Measurements from ENCODE around the gene PSMB7.

PSMB7 gene

GRCh38 chr9:124403246-124403645, 12.0 kb downstream of the PSMB7 start:
- H3K27me3 ChIP-seq (ENCODE audit: low read length), result no peaks in the 10 kb centered on the region
- no peak overlapping the region for H3K9ac ChIP-seq (ENCODE audit: low read length)
- no peaks in the 10 kb centered on the region for H4K20me1 ChIP-seq (ENCODE audit: low read depth, low read length)
- no peak overlapping the region for H3K4me3 ChIP-seq (ENCODE audit: insufficient read depth, low read length, poor library complexity, severe bottlenecking)
- H3K79me2 ChIP-seq (ENCODE audit: insufficient read depth, low read length), result peaks cover 13% of the 10 kb centered on the region
- no peaks in the 10 kb centered on the region for H3K9me3 ChIP-seq (ENCODE audit: insufficient read depth, low read length)
- H3F3A ChIP-seq (ENCODE audit: insufficient read depth), result no peaks in the 10 kb centered on the region
- peaks cover 4% of the 10 kb centered on the region; the same call in 1 of the 2 replicates for H3K36me3 ChIP-seq (ENCODE audit: low read length)
- no peak overlapping the region for H2AFZ ChIP-seq (ENCODE audit: low read depth, low read length, severe bottlenecking)
- H3K9me2 ChIP-seq (replicated peaks; ENCODE audit: insufficient read depth, low read length), result no peaks in the 10 kb centered on the region
- no peak overlapping the region for H3K27ac ChIP-seq (ENCODE audit: low read depth, low read length)
- H3K4me2 ChIP-seq (ENCODE audit: low read depth, low read length, poor library complexity, severe bottlenecking), result no peak overlapping the region
- TF ChIP-seq, protein P1, sequence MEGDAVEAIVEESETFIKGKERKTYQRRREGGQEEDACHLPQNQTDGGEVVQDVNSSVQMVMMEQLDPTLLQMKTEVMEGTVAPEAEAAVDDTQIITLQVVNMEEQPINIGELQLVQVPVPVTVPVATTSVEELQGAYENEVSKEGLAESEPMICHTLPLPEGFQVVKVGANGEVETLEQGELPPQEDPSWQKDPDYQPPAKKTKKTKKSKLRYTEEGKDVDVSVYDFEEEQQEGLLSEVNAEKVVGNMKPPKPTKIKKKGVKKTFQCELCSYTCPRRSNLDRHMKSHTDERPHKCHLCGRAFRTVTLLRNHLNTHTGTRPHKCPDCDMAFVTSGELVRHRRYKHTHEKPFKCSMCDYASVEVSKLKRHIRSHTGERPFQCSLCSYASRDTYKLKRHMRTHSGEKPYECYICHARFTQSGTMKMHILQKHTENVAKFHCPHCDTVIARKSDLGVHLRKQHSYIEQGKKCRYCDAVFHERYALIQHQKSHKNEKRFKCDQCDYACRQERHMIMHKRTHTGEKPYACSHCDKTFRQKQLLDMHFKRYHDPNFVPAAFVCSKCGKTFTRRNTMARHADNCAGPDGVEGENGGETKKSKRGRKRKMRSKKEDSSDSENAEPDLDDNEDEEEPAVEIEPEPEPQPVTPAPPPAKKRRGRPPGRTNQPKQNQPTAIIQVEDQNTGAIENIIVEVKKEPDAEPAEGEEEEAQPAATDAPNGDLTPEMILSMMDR (IDR thresholded peaks at IDR 0.05; ENCODE audit: insufficient read depth, low read length, poor library complexity, severe bottlenecking), result no peak
- TF ChIP-seq EZH2phosphoT487 (conservative IDR thresholded peaks at IDR 0.05; ENCODE audit: low read length), result no peak

DNA sequence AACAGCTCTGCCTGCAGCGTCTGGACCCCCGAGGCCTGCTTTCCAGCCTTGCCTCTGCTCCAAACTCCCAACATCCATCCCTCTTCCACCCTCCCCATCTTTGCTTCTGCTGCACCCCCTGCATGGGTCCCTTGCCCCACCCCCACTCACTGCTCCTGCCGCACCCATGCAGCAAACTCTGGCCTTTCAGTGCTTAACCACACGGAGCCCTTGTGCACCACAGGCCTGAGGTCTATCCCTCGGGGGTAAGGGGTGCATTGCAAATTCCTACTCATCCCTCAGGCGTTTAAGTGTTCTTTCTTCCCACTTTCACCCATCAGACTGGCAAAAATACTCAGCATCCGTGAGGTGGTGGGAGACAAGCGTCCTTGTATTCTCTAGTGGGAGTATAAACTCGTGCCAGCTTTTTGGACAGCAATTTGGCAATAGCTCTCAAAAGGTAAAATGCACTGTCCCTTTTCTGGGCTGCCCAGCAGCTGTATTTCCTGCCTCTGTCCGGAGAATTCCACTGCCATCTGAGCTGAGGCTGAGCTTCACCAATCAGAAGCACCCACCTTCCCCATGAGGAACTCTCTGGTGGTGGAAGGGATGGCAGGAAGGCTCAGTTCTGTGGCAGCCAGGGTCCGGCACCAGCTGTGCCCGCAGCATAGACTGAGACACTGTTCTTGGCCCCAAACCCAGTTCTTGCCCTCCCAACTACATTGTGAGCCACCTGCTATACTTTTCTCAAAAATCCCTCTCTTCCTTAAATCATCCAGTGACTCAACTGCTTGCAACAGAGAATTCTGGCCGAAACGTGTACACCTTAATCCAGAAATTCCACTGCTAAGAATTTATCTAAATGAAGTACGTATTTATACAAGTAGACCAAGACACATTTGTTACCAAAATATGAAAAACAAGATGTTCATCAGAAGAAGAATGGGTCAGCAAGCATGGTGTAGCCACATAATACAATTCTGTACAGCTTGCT, 15.0 kb downstream of the PSMB7 start:
- Histone ChIP-seq H3K27ac (ENCODE audit: low read depth, low read length) (no peak overlapping the region), H3K4me3 (ENCODE audit: insufficient read depth, low read length, poor library complexity, severe bottlenecking) (no peak overlapping the region), H3K27me3 (ENCODE audit: low read length) (no peaks in the 10 kb centered on the region), H3F3A (ENCODE audit: insufficient read depth) (no peaks in the 10 kb centered on the region), H3K9me3 (ENCODE audit: insufficient read depth, low read length) (no peaks in the 10 kb centered on the region), H3K36me3 (ENCODE audit: low read length) (0 out of 2 replicates have a peak, but pooled peaks cover 4% of the 10 kb centered on the region), H2AFZ (ENCODE audit: low read depth, low read length, severe bottlenecking) (no peak overlapping the region), H3K9me2 (replicated peaks; ENCODE audit: insufficient read depth, low read length) (no peaks in the 10 kb centered on the region), H3K79me2 (ENCODE audit: insufficient read depth, low read length) (peaks cover 24% of the 10 kb centered on the region), H4K20me1 (ENCODE audit: low read depth, low read length) (no peaks in the 10 kb centered on the region), H3K4me2 (ENCODE audit: low read depth, low read length, poor library complexity, severe bottlenecking) (no peak overlapping the region), H3K9ac (ENCODE audit: low read length) (no peak overlapping the region)
- TF ChIP-seq, protein P1 (IDR thresholded peaks at IDR 0.05; ENCODE audit: insufficient read depth, low read length, poor library complexity, severe bottlenecking), result no peak
- TF ChIP-seq EZH2phosphoT487 (conservative IDR thresholded peaks at IDR 0.05; ENCODE audit: low read length), result no peak

- no peaks in the 10 kb centered on the region for H3F3A ChIP-seq (ENCODE audit: insufficient read depth)
- H3K4me2 ChIP-seq (ENCODE audit: low read depth, low read length, poor library complexity, severe bottlenecking), result no peak overlapping the region
- H3K9ac ChIP-seq (ENCODE audit: low read length), result no peak overlapping the region
- 0 out of 2 replicates have a peak, but pooled peaks cover 4% of the 10 kb centered on the region for H3K36me3 ChIP-seq (ENCODE audit: low read length)
- H3K79me2 ChIP-seq (ENCODE audit: insufficient read depth, low read length), result peaks cover 29% of the 10 kb centered on the region
- H3K27ac ChIP-seq (ENCODE audit: low read depth, low read length), result no peak overlapping the region
- TF ChIP-seq EZH2phosphoT487 (conservative IDR thresholded peaks at IDR 0.05; ENCODE audit: low read length), result no peak
- TF ChIP-seq, protein P1 (IDR thresholded peaks at IDR 0.05; ENCODE audit: insufficient read depth, low read length, poor library complexity, severe bottlenecking), result no peak
- H3K9me2 ChIP-seq (replicated peaks; ENCODE audit: insufficient read depth, low read length), result no peaks in the 10 kb centered on the region
- no peak overlapping the region for H3K4me3 ChIP-seq (ENCODE audit: insufficient read depth, low read length, poor library complexity, severe bottlenecking)
- H4K20me1 ChIP-seq (ENCODE audit: low read depth, low read length), result no peaks in the 10 kb centered on the region
- H2AFZ ChIP-seq (ENCODE audit: low read depth, low read length, severe bottlenecking), result no peak overlapping the region
- no peaks in the 10 kb centered on the region for H3K27me3 ChIP-seq (ENCODE audit: low read length)
- no peaks in the 10 kb centered on the region for H3K9me3 ChIP-seq (ENCODE audit: insufficient read depth, low read length)
Measured at GRCh38 chr9:124399323-124399967, 15.8 kb downstream of the PSMB7 start.
